IPS-18c (cell line): ENCODE measurements around the gene CAD.
A peak's percentile ranks its signal among the peaks of the same experiment; 100 is the strongest.
"Not testable (repeated sequence)": the region's sequence is repeated elsewhere in the genome, so short reads cannot be mapped to it uniquely, and the experiment has no call there.

Experiments
- H3K4me3 ChIP-seq: 2 replicates; pipeline ENCODE4 v1.7.0; 2013; ENCODE audit warnings: low read depth, mild to moderate bottlenecking, low read length, moderate library complexity; ENCODE audit not compliant: insufficient read depth
- H3K9me3 ChIP-seq: one replicate; pipeline ENCODE4 v1.6.1; 2013; ENCODE audit warnings: mild to moderate bottlenecking, low read length, moderate library complexity; ENCODE audit not compliant: control insufficient read depth, insufficient read depth

Gene CAD

GRCh38 chr2:27217173-27218121, at the start of gene CAD:
Gene CAD (plus strand): TSS chr2:27217369. CDS start chr2:27217552, 183 bp downstream.
- peak within 1 kb of the TSS; percentile 83 for H3K4me3 ChIP-seq

GRCh38 chr2:27170581-27171337, 46.4 kb upstream of the CAD start:
- no peak overlapping the region; the same call in 1 of the 2 replicates for H3K4me3 ChIP-seq
- no peaks in the 10 kb centered on the region for H3K9me3 ChIP-seq

More at GRCh38 chr2:27217173-27218121, at the start of gene CAD:
- H3K9me3 ChIP-seq, result peaks cover 2% of the 10 kb centered on the region

GRCh38 chr2:27171351-27171848, 45.8 kb upstream of the CAD start:
- H3K9me3 ChIP-seq, result no peaks in the 10 kb centered on the region

GRCh38 chr2:27174638-27175037, 42.5 kb upstream of the CAD start:
- Histone ChIP-seq H3K9me3 (no peaks in the 10 kb centered on the region), H3K4me3 (no peak overlapping the region)

More at GRCh38 chr2:27171351-27171848, 45.8 kb upstream of the CAD start:
- H3K4me3 ChIP-seq, result no peak overlapping the region

- H3K4me3 ChIP-seq, result no peak overlapping the region
- no peaks in the 10 kb centered on the region for H3K9me3 ChIP-seq
Measured at GRCh38 chr2:27175330-27175729, 41.8 kb upstream of the CAD start.

- H3K4me3 ChIP-seq, H3K9me3 ChIP-seq: not testable (repeated sequence)
Measured at GRCh38 chr2:27175781-27176180, 41.4 kb upstream of the CAD start.

GRCh38 chr2:27177441-27178351, 39.5 kb upstream of the CAD start:
- H3K9me3 ChIP-seq, result no peaks in the 10 kb centered on the region
- no peak overlapping the region for H3K4me3 ChIP-seq

- Histone ChIP-seq H3K4me3 (no peak overlapping the region), H3K9me3 (no peaks in the 10 kb centered on the region)
Measured at GRCh38 chr2:27178469-27178868, 38.7 kb upstream of the CAD start.

- Histone ChIP-seq H3K9me3 (no peaks in the 10 kb centered on the region), H3K4me3 (no peak overlapping the region)
Measured at GRCh38 chr2:27179344-27180000, 37.7 kb upstream of the CAD start.

- no peaks in the 10 kb centered on the region for H3K9me3 ChIP-seq
- no peak overlapping the region for H3K4me3 ChIP-seq
Measured at GRCh38 chr2:27182346-27182745, 34.8 kb upstream of the CAD start.

GRCh38 chr2:27184115-27184514, 33.1 kb upstream of the CAD start:
- Histone ChIP-seq H3K4me3 (no peak overlapping the region), H3K9me3 (no peaks in the 10 kb centered on the region)

- H3K4me3 ChIP-seq, result no peak overlapping the region
- no peaks in the 10 kb centered on the region for H3K9me3 ChIP-seq
Measured at GRCh38 chr2:27185331-27186026, 31.7 kb upstream of the CAD start.

GRCh38 chr2:27186613-27187345, 30.4 kb upstream of the CAD start:
- no peak overlapping the region for H3K4me3 ChIP-seq
- H3K9me3 ChIP-seq, result no peaks in the 10 kb centered on the region

- Histone ChIP-seq H3K9me3 (no peaks in the 10 kb centered on the region), H3K4me3 (no peak overlapping the region)
Measured at GRCh38 chr2:27189989-27190388, 27.2 kb upstream of the CAD start.

- no peak overlapping the region for H3K4me3 ChIP-seq
- no peaks in the 10 kb centered on the region for H3K9me3 ChIP-seq
Measured at GRCh38 chr2:27191070-27191829, 25.9 kb upstream of the CAD start.
